Osteocyte (in vitro differentiated cells): ENCODE results near the gene TNFRSF1A. TPM values are rescaled to one million over a fixed set of nuclear protein-coding genes. Genes with fewer than 3 reads are reported as not detected.

ENCODE experiments used
- DNase-seq: peaks from one replicate; pipeline ENCODE4 v3.0.0; 2021; ENCODE audit warnings: mixed read lengths; ENCODE audit not compliant: unreplicated experiment; ENCODE audit errors: extremely low spot score
- H3K27ac Mint-ChIP-seq: one replicate; pipeline ENCODE4 v1.8.0; 2021; ENCODE audit warnings: mild to moderate bottlenecking, mixed read lengths; ENCODE audit not compliant: unreplicated experiment
- H3K27me3 Mint-ChIP-seq: one replicate; pipeline ENCODE4 v1.8.0; 2021; ENCODE audit warnings: mixed read lengths; ENCODE audit not compliant: unreplicated experiment
- H3K36me3 Mint-ChIP-seq: one replicate; pipeline ENCODE4 v1.8.0; 2021; ENCODE audit warnings: mixed read lengths; ENCODE audit not compliant: unreplicated experiment
- H3K4me1 Mint-ChIP-seq: one replicate; pipeline ENCODE4 v1.8.0; 2021; ENCODE audit warnings: mixed read lengths; ENCODE audit not compliant: unreplicated experiment
- H3K4me3 Mint-ChIP-seq: one replicate; pipeline ENCODE4 v1.8.0; 2021; ENCODE audit warnings: mild to moderate bottlenecking, moderate library complexity, mixed read lengths; ENCODE audit not compliant: unreplicated experiment
- H3K9me3 Mint-ChIP-seq: one replicate; pipeline ENCODE4 v1.8.0; 2021; ENCODE audit warnings: mixed read lengths; ENCODE audit not compliant: unreplicated experiment
- CTCF ChIP-seq: fragments of 200-600 bp; sonication (generic); IDR thresholded peaks from 2 replicates; pipeline ENCODE4 v1.5.0; 2021; ENCODE audit warnings: antibody characterized with exemption, mild to moderate bottlenecking, moderate library complexity
- total RNA-seq: library from RNA; stranded (reverse); gene quantifications from 2 replicates; pipeline ENCODE4 v1.2.1, GENCODE V29; 2021

The TNFRSF1A gene
- total RNA-seq, 1 donor from 2014 or later, result 170 TPM

GRCh38 chr12:6323340-6323994, 18.4 kb downstream of the TNFRSF1A start:
- Mint-ChIP-seq H3K27ac (peak overlapping the region; percentile 97), H3K4me3 (peak overlapping the region; percentile 53), H3K4me1 (peaks cover 66% of the 10 kb centered on the region), H3K9me3 (no peaks in the 10 kb centered on the region), H3K36me3 (peaks cover 5% of the 10 kb centered on the region), H3K27me3 (no peaks in the 10 kb centered on the region)
- DNase-seq, result no peak
- TF ChIP-seq CTCF, result peak; percentile 63

GRCh38 chr12:6322969-6323339, 18.9 kb downstream of the TNFRSF1A start:
- no peak for DNase-seq
- TF ChIP-seq CTCF, result no peak
- peak overlapping the region; percentile 97 for H3K27ac Mint-ChIP-seq
- H3K4me3 Mint-ChIP-seq, result peak overlapping the region; percentile 11
- H3K27me3 Mint-ChIP-seq, result no peaks in the 10 kb centered on the region
- H3K36me3 Mint-ChIP-seq, result peaks cover 3% of the 10 kb centered on the region
- peaks cover 64% of the 10 kb centered on the region for H3K4me1 Mint-ChIP-seq
- no peaks in the 10 kb centered on the region for H3K9me3 Mint-ChIP-seq

- H3K27ac Mint-ChIP-seq, result peak overlapping the region; percentile 97
- H3K27me3 Mint-ChIP-seq, result no peaks in the 10 kb centered on the region
- TF ChIP-seq CTCF, result no peak
- no peak for DNase-seq
- no peak overlapping the region for H3K4me3 Mint-ChIP-seq
- H3K9me3 Mint-ChIP-seq, result no peaks in the 10 kb centered on the region
- peaks cover 59% of the 10 kb centered on the region for H3K4me1 Mint-ChIP-seq
- peaks cover 3% of the 10 kb centered on the region for H3K36me3 Mint-ChIP-seq
These were observed 19.5 kb downstream of the TNFRSF1A start for GRCh38 chr12:6322352-6322751.

- Mint-ChIP-seq H3K9me3 (no peaks in the 10 kb centered on the region), H3K36me3 (peaks cover 3% of the 10 kb centered on the region), H3K4me1 (peaks cover 56% of the 10 kb centered on the region), H3K27ac (peak overlapping the region; percentile 97), H3K4me3 (no peak overlapping the region), H3K27me3 (no peaks in the 10 kb centered on the region)
- no peak for DNase-seq
- TF ChIP-seq CTCF, result no peak
These were observed 20.0 kb downstream of the TNFRSF1A start for GRCh38 chr12:6321905-6322304.

- Mint-ChIP-seq H3K4me3 (no peak overlapping the region), H3K36me3 (no peaks in the 10 kb centered on the region), H3K9me3 (no peaks in the 10 kb centered on the region), H3K27ac (no peak overlapping the region), H3K4me1 (peaks cover 45% of the 10 kb centered on the region), H3K27me3 (no peaks in the 10 kb centered on the region)
- no peak for DNase-seq
- no peak for TF ChIP-seq CTCF
These were observed 22.4 kb downstream of the TNFRSF1A start for GRCh38 chr12:6319446-6319845.
